Measurements from ENCODE around the gene ZSWIM6.

Gene ZSWIM6

GRCh38 chr5:61575103-61575502, 243.0 kb downstream of the ZSWIM6 start:
- H3K27ac ChIP-seq = peak overlapping the region; percentile 30
- DNase-seq (ENCODE audit: low read depth, low spot score) = no peak
- H3K9ac ChIP-seq (ENCODE audit: insufficient read length) = no peak overlapping the region
- H3K9me3 ChIP-seq (ENCODE audit: low read depth, low read length) = no peaks in the 10 kb centered on the region
- H3K36me3 ChIP-seq (ENCODE audit: insufficient read depth, low read length) = no peaks in the 10 kb centered on the region
- TF ChIP-seq EZH2 (IDR thresholded peaks at IDR 0.05) (no peak), FOXP2 (optimal IDR thresholded peaks at IDR 0.05; ENCODE audit: control extremely low read depth, extremely low read length, insufficient read depth) (no peak), POLR2AphosphoS5 (IDR thresholded peaks at IDR 0.05; ENCODE audit: borderline replicate concordance, low read depth, low read length) (no peak)
- H3K4me3 ChIP-seq = no peak overlapping the region

GRCh38 chr5:61575581-61575980, 243.5 kb downstream of the ZSWIM6 start:
- H3K27ac ChIP-seq = 0 out of 2 replicates have a peak overlapping the region, but pooled peaks have one; percentile 30

GRCh38 chr5:61576556-61576955, 244.5 kb downstream of the ZSWIM6 start:
- Histone ChIP-seq H3K27ac (no peak overlapping the region), H3K4me3 (no peak overlapping the region), H3K9ac (ENCODE audit: insufficient read length) (no peak overlapping the region)

More at GRCh38 chr5:61575581-61575980, 243.5 kb downstream of the ZSWIM6 start:
- TF ChIP-seq POLR2AphosphoS5 (IDR thresholded peaks at IDR 0.05; ENCODE audit: borderline replicate concordance, low read depth, low read length) (no peak), FOXP2 (optimal IDR thresholded peaks at IDR 0.05; ENCODE audit: control extremely low read depth, extremely low read length, insufficient read depth) (no peak), EZH2 (IDR thresholded peaks at IDR 0.05) (no peak)
- no peaks in the 10 kb centered on the region for H3K9me3 ChIP-seq (ENCODE audit: low read depth, low read length)
- H3K4me3 ChIP-seq = no peak overlapping the region
- no peaks in the 10 kb centered on the region for H3K36me3 ChIP-seq (ENCODE audit: insufficient read depth, low read length)
- no peak overlapping the region for H3K9ac ChIP-seq (ENCODE audit: insufficient read length)
- no peak for DNase-seq (ENCODE audit: low read depth, low spot score)

GRCh38 chr5:61578858-61579503, 246.9 kb downstream of the ZSWIM6 start:
- DNase-seq (ENCODE audit: low read depth, low spot score) = no peak
- TF ChIP-seq POLR2AphosphoS5 (IDR thresholded peaks at IDR 0.05; ENCODE audit: borderline replicate concordance, low read depth, low read length) = no peak
- no peak for TF ChIP-seq EZH2 (IDR thresholded peaks at IDR 0.05)
- TF ChIP-seq FOXP2 (optimal IDR thresholded peaks at IDR 0.05; ENCODE audit: control extremely low read depth, extremely low read length, insufficient read depth) = no peak
- no peak overlapping the region for H3K9ac ChIP-seq (ENCODE audit: insufficient read length)

More at GRCh38 chr5:61576556-61576955, 244.5 kb downstream of the ZSWIM6 start:
- no peak for DNase-seq (ENCODE audit: low read depth, low spot score)
- TF ChIP-seq POLR2AphosphoS5 (IDR thresholded peaks at IDR 0.05; ENCODE audit: borderline replicate concordance, low read depth, low read length) (no peak), FOXP2 (optimal IDR thresholded peaks at IDR 0.05; ENCODE audit: control extremely low read depth, extremely low read length, insufficient read depth) (no peak), EZH2 (IDR thresholded peaks at IDR 0.05) (no peak)
- no peaks in the 10 kb centered on the region for H3K36me3 ChIP-seq (ENCODE audit: insufficient read depth, low read length)
- no peaks in the 10 kb centered on the region for H3K9me3 ChIP-seq (ENCODE audit: low read depth, low read length)

GRCh38 chr5:61582205-61582820, 250.3 kb downstream of the ZSWIM6 start:
- Histone ChIP-seq H3K4me3 (peak overlapping the region; percentile 29), H3K27ac (peak overlapping the region; percentile 65), H3K9ac (ENCODE audit: insufficient read length) (no peak overlapping the region), H3K9me3 (ENCODE audit: low read depth, low read length) (no peaks in the 10 kb centered on the region), H3K36me3 (ENCODE audit: insufficient read depth, low read length) (no peaks in the 10 kb centered on the region)
- peak; percentile 66 for DNase-seq (ENCODE audit: low read depth, low spot score)
- TF ChIP-seq POLR2AphosphoS5 (IDR thresholded peaks at IDR 0.05; ENCODE audit: borderline replicate concordance, low read depth, low read length) (peak; percentile 22; the same call in 1 of the 2 replicates), FOXP2 (optimal IDR thresholded peaks at IDR 0.05; ENCODE audit: control extremely low read depth, extremely low read length, insufficient read depth) (no peak), EZH2 (IDR thresholded peaks at IDR 0.05) (no peak)

More at GRCh38 chr5:61578858-61579503, 246.9 kb downstream of the ZSWIM6 start:
- Histone ChIP-seq H3K27ac (no peak overlapping the region), H3K4me3 (no peak overlapping the region), H3K9me3 (ENCODE audit: low read depth, low read length) (no peaks in the 10 kb centered on the region), H3K36me3 (ENCODE audit: insufficient read depth, low read length) (no peaks in the 10 kb centered on the region)

GRCh38 chr5:61582887-61583286, 250.8 kb downstream of the ZSWIM6 start:
- Histone ChIP-seq H3K36me3 (ENCODE audit: insufficient read depth, low read length) (no peaks in the 10 kb centered on the region), H3K9ac (ENCODE audit: insufficient read length) (no peak overlapping the region), H3K9me3 (ENCODE audit: low read depth, low read length) (no peaks in the 10 kb centered on the region), H3K27ac (peak overlapping the region; percentile 65; the same call in 1 of the 2 replicates), H3K4me3 (peak overlapping the region; percentile 29)
- no peak for TF ChIP-seq POLR2AphosphoS5 (IDR thresholded peaks at IDR 0.05; ENCODE audit: borderline replicate concordance, low read depth, low read length)
- no peak for TF ChIP-seq FOXP2 (optimal IDR thresholded peaks at IDR 0.05; ENCODE audit: control extremely low read depth, extremely low read length, insufficient read depth)
- TF ChIP-seq EZH2 (IDR thresholded peaks at IDR 0.05) = no peak
- DNase-seq (ENCODE audit: low read depth, low spot score) = no peak

GRCh38 chr5:61586096-61587084, 254.3 kb downstream of the ZSWIM6 start:
- TF ChIP-seq FOXP2 (optimal IDR thresholded peaks at IDR 0.05; ENCODE audit: control extremely low read depth, extremely low read length, insufficient read depth) = no peak
- no peak for TF ChIP-seq EZH2 (IDR thresholded peaks at IDR 0.05)
- no peak for TF ChIP-seq POLR2AphosphoS5 (IDR thresholded peaks at IDR 0.05; ENCODE audit: borderline replicate concordance, low read depth, low read length)
- no peak overlapping the region for H3K27ac ChIP-seq
- no peak overlapping the region for H3K4me3 ChIP-seq
- no peaks in the 10 kb centered on the region for H3K9me3 ChIP-seq (ENCODE audit: low read depth, low read length)
- H3K36me3 ChIP-seq (ENCODE audit: insufficient read depth, low read length) = no peaks in the 10 kb centered on the region
- no peak for DNase-seq (ENCODE audit: low read depth, low spot score)
- no peak overlapping the region for H3K9ac ChIP-seq (ENCODE audit: insufficient read length)

Data from SK-N-MC (cell line).